HG03558 (cell line): ENCODE results near the gene REG4.
"Not testable (repeated sequence)": the region's sequence is repeated elsewhere in the genome, so short reads cannot be mapped to it uniquely, and the experiment has no call there.

Experiments
- ATAC-seq: cut with Tn5 transposase; IDR thresholded peaks from one replicate; pipeline ENCODE4 v1.9.1; 2021; ENCODE audit warnings: moderate number of reproducible peaks; ENCODE audit not compliant: unreplicated experiment; ENCODE audit errors: extremely low read depth

The REG4 gene

GRCh38 chr1:119808972-119809550, 2.2 kb downstream of the REG4 start:
- no peak for ATAC-seq

DNA sequence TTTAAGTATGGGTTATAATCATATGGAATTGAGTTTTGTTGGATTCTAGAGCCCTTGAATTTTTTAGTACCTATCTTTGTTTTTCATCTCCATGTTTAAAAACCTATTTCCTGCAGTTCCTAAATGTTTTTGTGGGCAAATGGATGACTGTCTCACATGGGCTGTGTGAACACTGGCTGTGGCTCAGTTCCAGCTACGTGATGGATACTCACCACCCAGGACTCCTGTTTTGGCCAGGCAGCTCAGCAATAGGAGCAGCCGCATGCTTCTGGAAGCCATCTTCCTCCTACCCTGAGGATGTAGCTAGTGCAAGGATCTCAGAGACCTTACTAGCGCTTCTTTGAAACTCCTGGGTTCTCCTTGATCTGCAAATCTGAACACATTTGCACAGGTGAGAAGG, 2.8 kb downstream of the REG4 start:
- no peak for ATAC-seq

DNA sequence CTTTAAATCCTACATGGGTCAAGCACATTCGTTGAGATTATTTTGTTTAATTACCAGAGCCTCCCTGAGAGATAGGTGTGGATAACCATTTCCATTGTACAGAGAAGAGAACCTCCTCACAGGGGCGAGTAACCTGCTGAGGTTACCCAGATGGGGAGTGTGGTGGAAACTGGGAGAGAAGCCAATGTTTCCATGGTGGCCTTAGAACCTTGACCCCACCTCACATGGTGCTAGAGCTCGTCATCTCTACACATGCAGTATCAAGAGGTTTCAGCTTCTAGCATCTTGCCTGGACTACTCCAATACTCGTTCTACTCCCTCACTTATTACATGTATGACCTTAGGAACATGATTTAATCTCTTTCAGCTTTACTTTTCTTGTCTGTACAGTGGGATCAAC, 4.8 kb downstream of the REG4 start:
- ATAC-seq, result no peak

DNA sequence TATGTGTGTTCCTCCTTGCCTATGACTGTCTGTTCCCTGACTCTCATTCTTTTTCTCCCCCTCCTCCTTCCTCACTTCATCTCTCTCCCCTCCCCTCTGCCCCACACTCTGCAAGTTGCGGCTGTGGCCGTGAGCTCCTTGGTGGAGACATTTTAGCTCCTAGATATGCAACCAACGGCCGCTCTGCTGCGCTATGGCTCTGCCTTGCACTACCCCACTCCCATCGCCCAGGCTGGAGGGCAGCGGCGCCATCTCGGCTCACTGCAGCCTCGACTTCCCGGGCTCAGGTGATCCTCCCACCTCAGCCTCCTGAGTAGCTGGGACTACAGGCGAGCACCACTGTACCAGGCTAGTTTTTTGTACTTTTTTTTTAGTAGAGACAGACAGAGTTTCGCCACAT, 5.5 kb downstream of the REG4 start:
- ATAC-seq, result no peak

- ATAC-seq, result no peak
Measured at GRCh38 chr1:119805247-119805646, 6.0 kb downstream of the REG4 start.

- no peak for ATAC-seq
Measured at GRCh38 chr1:119799599-119800177, 11.6 kb downstream of the REG4 start.

DNA sequence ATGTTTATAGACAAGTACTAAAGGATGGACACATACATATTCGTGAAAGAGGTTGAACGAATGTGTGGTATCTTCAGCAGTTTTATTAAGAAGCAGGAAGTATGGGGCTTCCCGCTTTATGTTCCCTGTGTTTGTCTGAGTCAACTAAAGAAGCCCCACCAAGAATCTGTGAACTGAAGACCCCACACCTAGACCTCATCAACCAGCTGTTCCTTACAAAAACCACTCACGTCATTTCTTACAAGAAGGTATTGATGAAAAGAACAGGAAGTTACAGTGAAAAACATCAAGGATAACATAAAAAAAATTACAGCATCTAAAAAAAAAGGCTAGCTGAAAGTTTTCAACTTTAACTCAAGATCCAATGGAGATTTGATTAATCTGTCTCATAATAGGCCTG, 12.3 kb downstream of the REG4 start:
- ATAC-seq, result no peak

DNA sequence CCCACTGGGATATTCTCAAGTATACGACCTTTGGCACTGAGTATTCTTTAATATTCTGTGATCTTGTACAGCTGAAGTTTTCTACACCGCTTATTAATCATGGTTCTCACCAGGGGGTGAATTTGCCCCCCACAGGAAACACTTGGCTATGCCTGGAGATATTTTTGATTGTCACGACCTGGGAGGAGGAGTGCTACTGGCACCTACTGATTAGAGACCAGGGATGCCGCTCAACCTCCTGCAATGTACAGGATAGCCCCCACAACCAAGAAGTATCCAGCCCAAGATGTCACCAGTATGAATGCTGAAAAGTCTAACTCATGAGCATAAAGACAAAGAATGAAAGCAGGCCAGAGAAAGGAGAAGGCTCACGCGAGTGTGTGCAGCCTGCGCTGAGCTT, 13.7 kb downstream of the REG4 start:
- ATAC-seq, result no peak

GRCh38 chr1:119797162-119797561, 14.1 kb downstream of the REG4 start:
- ATAC-seq, result no peak

GRCh38 chr1:119795261-119796200, 15.7 kb downstream of the REG4 start:
- no peak for ATAC-seq

DNA sequence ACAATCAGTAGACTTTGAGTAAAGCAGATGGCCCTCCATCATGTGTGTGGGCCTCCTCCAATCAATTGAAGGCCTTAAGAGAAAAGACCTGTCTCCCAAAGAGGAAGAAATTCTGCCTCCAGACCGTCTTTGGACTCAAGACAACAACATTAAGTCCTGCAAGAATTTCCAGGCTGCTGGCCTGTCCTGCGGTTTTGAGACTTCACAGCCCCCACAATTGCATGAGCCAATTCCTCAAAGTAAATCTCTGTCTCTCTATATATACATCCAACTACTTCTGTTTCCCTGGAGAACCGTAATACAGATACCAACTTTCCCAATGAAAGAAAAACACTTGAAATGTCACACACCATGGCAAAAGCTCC, 16.4 kb downstream of the REG4 start:
- no peak for ATAC-seq

DNA sequence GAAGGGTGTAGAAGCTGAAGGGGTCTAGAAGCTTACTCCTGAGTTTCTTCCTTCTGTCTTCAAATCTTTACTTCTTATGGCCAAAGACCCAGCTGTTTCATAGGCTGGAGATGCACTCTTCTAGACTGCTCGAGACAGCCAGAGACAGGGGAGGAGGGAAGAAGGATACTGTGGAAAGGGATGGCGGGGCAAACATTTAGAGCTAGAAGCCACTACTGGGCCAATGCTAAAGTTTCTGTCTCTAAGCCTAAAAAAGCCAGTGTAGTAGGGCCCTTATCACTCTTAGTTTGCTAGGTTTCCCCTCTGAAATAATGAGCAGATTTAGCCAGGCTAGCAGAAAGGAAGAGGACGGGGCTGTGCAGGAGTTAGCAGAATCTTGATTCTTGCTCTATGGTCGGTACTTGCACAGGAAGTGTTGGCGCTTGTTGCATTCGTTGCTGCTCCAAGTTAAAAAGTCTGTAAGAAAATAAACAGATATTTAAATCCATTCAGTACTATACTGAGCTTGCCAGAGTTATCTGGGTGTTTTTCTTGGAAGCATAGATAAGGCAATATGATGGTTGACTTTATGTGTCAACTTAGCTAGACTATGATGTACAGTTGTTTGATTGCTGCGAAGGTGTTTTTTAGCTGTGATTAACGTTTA, 16.9 kb downstream of the REG4 start:
- no peak for ATAC-seq

GRCh38 chr1:119791377-119791776, 19.9 kb downstream of the REG4 start:
- ATAC-seq, result no peak

GRCh38 chr1:119790451-119791198, 20.6 kb downstream of the REG4 start:
- ATAC-seq, result no peak

- ATAC-seq, result no peak
Measured at GRCh38 chr1:119787776-119788175, 23.5 kb downstream of the REG4 start.

DNA sequence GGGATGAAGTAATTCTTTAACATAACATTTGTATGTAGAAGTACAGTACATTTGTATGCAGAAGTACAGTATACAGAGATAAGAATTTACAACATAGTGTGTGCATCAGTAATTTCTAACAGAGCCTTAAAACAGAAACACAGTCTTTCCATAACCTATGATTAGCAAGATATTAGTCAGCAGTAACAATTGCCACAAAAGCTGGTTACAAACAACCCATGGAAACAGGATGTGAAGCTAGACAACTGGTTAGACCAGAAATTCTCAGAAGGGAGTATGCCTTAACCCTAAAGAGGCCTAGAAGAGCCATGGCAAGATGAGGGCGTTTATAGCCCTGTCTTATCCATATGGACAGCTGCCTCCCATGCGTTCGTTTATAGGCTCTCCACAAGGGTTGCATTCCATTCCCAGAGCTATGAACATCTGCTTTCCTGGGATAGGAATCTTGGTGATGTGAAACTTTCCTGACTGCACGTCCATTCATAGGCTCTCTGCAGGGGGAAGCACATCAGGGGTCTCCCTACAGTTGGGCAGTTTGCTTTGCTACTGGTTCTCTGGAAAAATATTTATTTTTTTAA, 24.7 kb downstream of the REG4 start:
- not testable (repeated sequence) for ATAC-seq

DNA sequence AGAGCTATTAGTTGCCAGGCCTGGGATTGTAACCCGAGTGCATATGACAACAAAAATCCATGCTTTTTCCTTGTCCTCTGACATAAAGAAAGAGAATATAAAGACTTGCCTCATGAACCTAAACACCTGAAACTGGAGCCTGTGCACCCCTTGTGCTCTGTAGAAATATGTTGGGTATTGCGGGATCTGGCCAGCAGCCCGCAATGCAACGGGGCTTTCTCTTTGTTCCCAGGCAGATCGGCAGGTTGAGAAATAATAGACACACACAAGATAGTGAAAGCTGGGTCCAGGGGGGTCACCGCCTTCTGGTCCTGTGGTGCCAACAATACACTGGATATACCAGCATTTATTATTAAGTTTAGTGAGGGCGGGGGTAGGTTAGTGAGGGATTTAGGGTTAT, 25.2 kb downstream of the REG4 start:
- not testable (repeated sequence) for ATAC-seq

DNA sequence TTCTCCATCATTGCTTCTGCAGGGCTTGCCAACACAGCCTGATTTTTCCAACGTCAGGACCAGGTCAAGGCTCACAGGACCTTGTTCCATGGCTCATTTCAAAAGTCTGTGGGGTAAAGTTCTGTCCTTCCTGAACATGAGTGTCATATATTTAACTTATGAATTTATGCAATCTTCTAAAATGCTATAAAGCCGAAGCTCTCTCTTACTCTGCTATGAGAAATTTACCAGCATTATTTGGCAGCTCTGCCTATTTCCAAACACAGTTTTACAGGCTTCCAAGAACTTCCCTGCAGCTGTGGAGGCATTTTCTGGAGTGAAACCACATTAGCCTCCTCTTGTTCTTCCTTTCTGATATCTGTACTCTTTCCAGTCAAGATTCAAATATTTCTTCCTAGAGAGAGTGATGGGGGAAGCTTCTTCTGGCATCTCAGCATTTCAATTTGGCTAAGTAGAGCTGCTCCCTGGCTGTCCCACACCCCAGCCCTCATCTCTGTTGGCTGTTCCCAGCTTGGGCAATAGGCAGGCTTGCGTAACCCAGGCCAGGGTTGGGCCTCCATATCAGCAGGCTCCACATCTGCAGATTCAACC, 27.0 kb downstream of the REG4 start:
- no peak for ATAC-seq

DNA sequence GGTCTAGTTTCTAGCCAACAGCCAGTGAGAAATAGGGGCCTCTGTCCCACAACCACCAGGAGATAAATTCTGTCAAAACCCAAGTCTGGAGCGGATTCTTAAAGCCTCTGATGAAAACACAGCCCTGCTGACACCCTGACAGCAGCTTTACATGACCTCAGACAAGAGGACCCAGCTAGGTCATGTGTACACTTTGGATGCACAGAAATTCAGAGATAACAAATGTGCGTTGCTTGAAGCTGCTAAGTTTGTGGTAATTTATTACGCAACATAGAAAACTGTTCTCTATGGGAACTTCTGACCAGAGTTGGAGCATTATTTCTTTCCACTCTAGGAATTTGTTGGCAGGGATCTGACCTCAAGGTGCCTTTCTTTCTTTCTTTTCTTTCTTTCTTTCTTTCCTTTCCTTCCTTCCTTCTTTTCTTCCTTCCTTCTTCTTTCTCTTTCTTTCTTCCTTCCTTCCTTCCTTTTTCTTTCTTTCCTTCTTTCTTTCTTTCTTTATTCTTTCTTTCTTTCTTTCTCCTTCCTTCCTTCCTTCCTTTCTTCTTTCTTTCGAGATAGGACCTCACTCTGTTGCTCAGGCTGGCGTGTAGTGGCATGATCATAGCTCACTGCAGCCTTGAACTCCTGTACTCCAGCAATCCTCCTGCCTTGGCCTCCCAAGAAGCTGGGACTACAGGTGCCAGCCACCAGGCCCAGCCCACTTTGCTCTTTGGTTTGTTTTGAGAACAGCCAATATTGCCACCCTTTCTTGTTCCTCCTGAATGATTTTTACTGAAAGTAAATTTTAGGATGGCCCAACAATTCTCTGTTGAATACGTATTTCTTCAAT, 27.7 kb downstream of the REG4 start:
- ATAC-seq, result no peak
